Endothelial cell (in vitro differentiated cells): ENCODE results near the gene SAE1. TPM values are rescaled to one million over a fixed set of nuclear protein-coding genes. Genes with fewer than 3 reads are reported as not detected.
A peak's percentile ranks its signal among the peaks of the same experiment; 100 is the strongest.

Experiments used
- DNase-seq: peaks from one replicate; pipeline ENCODE4 v3.0.0; 2021; ENCODE audit warnings: low spot score
- H3K27ac Mint-ChIP-seq: one replicate; pipeline ENCODE4 v1.8.0; 2021; ENCODE audit warnings: mixed read lengths, inconsistent platforms; ENCODE audit not compliant: unreplicated experiment
- H3K27me3 Mint-ChIP-seq: one replicate; pipeline ENCODE4 v1.8.0; 2021; ENCODE audit warnings: mild to moderate bottlenecking, moderate library complexity, mixed read lengths, inconsistent platforms; ENCODE audit not compliant: unreplicated experiment
- H3K36me3 Mint-ChIP-seq: one replicate; pipeline ENCODE4 v1.8.0; 2021; ENCODE audit warnings: mild to moderate bottlenecking, low read depth, mixed read lengths, inconsistent platforms; ENCODE audit not compliant: unreplicated experiment
- H3K4me1 Mint-ChIP-seq: one replicate; pipeline ENCODE4 v1.8.0; 2021; ENCODE audit warnings: mild to moderate bottlenecking, mixed read lengths, inconsistent platforms; ENCODE audit not compliant: unreplicated experiment
- H3K4me3 Mint-ChIP-seq: one replicate; pipeline ENCODE4 v1.8.0; 2021; ENCODE audit warnings: mild to moderate bottlenecking, mixed read lengths, inconsistent platforms; ENCODE audit not compliant: unreplicated experiment
- H3K9me3 Mint-ChIP-seq: one replicate; pipeline ENCODE4 v1.8.0; 2021; ENCODE audit warnings: mixed read lengths, inconsistent platforms; ENCODE audit not compliant: unreplicated experiment
- CTCF ChIP-seq: fragments of 200-600 bp; sonication (generic); IDR thresholded peaks from one replicate; pipeline ENCODE4 v1.5.0; 2021; ENCODE audit warnings: antibody characterized with exemption; ENCODE audit not compliant: unreplicated experiment
- total RNA-seq: library from RNA; stranded (reverse); fragmentation: NEBNext Ultra II Directional; extraction: Animal tissue kit (Norgen Biotek cat#: 25700); gene quantifications from one replicate; pipeline ENCODE4 v1.2.1, GENCODE V29; 2021; ENCODE audit not compliant: unreplicated experiment

The SAE1 gene
- total RNA-seq, 1 donor from 2014 or later, result 134 TPM

- Mint-ChIP-seq H3K4me1 (peaks cover 42% of the 10 kb centered on the region), H3K27me3 (peaks cover 9% of the 10 kb centered on the region), H3K27ac (peak overlapping the region; percentile 100), H3K9me3 (no peaks in the 10 kb centered on the region), H3K36me3 (peaks cover 28% of the 10 kb centered on the region), H3K4me3 (peak overlapping the region; percentile 98)
- TF ChIP-seq CTCF, result no peak
- peak; percentile 66 for DNase-seq
These were observed 18.3 kb upstream of the SAE1 start for GRCh38 chr19:47112166-47112996.

GRCh38 chr19:47112997-47113849, 17.4 kb upstream of the SAE1 start, which contains the start of gene ZC3H4:
TSS of gene ZC3H4 (minus strand) at chr19:47113776. CDS start at chr19:47112584, 1,192 bp downstream.
- H3K27me3 Mint-ChIP-seq, result peaks cover 9% of the 10 kb centered on the region
- H3K9me3 Mint-ChIP-seq, result no peaks in the 10 kb centered on the region
- H3K4me1 Mint-ChIP-seq, result peaks cover 34% of the 10 kb centered on the region
- peaks cover 28% of the 10 kb centered on the region for H3K36me3 Mint-ChIP-seq
- H3K4me3 Mint-ChIP-seq, result peak within 1 kb of the TSS; percentile 98
- H3K27ac Mint-ChIP-seq, result peak within 1 kb of the TSS; percentile 100
- peak; percentile 99 for DNase-seq
- no peak for TF ChIP-seq CTCF

- H3K4me1 Mint-ChIP-seq, result peaks cover 28% of the 10 kb centered on the region
- H3K27ac Mint-ChIP-seq, result peak overlapping the region; percentile 100
- peak overlapping the region; percentile 98 for H3K4me3 Mint-ChIP-seq
- peaks cover 28% of the 10 kb centered on the region for H3K36me3 Mint-ChIP-seq
- TF ChIP-seq CTCF, result no peak
- H3K27me3 Mint-ChIP-seq, result peaks cover 9% of the 10 kb centered on the region
- H3K9me3 Mint-ChIP-seq, result no peaks in the 10 kb centered on the region
- no peak for DNase-seq
These were observed 16.6 kb upstream of the SAE1 start for GRCh38 chr19:47113850-47114651.

- no peaks in the 10 kb centered on the region for H3K9me3 Mint-ChIP-seq
- H3K27ac Mint-ChIP-seq, result peak overlapping the region; percentile 17
These were observed 10.1 kb upstream of the SAE1 start for GRCh38 chr19:47120470-47121067.

More at GRCh38 chr19:47120470-47121067, 10.1 kb upstream of the SAE1 start:
- Mint-ChIP-seq H3K4me3 (no peak overlapping the region), H3K4me1 (no peaks in the 10 kb centered on the region), H3K36me3 (no peaks in the 10 kb centered on the region), H3K27me3 (no peaks in the 10 kb centered on the region)
- TF ChIP-seq CTCF, result no peak
- no peak for DNase-seq
